Measurements from ENCODE around the gene SAFB. TPM values are rescaled to one million over a fixed set of nuclear protein-coding genes. Genes with fewer than 3 reads are reported as not detected.
A peak's percentile ranks its signal among the peaks of the same experiment; 100 is the strongest.

Gene SAFB
- total RNA-seq, 2 experiments from 2014 or later = 68.9 to 177 TPM

- H3K4me2 ChIP-seq (ENCODE audit: low read length) = no peak overlapping the region
- POLR2A ChIA-PET = no interaction called here
- intact Hi-C loops (cut with micrococcal nuclease; ENCODE audit: unreplicated experiment) = no loop called here
- H3K9me2 ChIP-seq (ENCODE audit: insufficient read depth, low read length) = no peaks in the 10 kb centered on the region
- peaks cover 2% of the 10 kb centered on the region; the same call in 1 of the 2 replicates for H4K20me1 ChIP-seq (ENCODE audit: insufficient read depth, low read length)
- H3K36me3 ChIP-seq (ENCODE audit: insufficient read depth, low read length) = peaks cover 93% of the 10 kb centered on the region
- H3K9me3 ChIP-seq (ENCODE audit: low read length) = no peaks in the 10 kb centered on the region
- H3K4me1 ChIP-seq (ENCODE audit: insufficient read depth, low read length, poor library complexity, severe bottlenecking) = no peaks in the 10 kb centered on the region
- H3K4me3 ChIP-seq (ENCODE audit: low read depth, low read length, poor library complexity, severe bottlenecking) = no peak overlapping the region
- H3K79me2 ChIP-seq (ENCODE audit: insufficient read depth, low read depth, low read length) = 0 out of 2 replicates have a peak, but pooled peaks cover 2% of the 10 kb centered on the region
- TF ChIP-seq EZH2phosphoT487 (IDR thresholded peaks at IDR 0.05; ENCODE audit: borderline replicate concordance, low read depth, low read length) (no peak), CTCF (conservative IDR thresholded peaks at IDR 0.05; ENCODE audit: low read length) (peak; percentile 35; the same call in 1 of the 2 replicates)
- no peak overlapping the region for H3K27ac ChIP-seq (ENCODE audit: low read depth, low read length, poor library complexity, severe bottlenecking)
- CTCF ChIA-PET (ENCODE audit: unreplicated experiment) = no interaction called here
- H2AFZ ChIP-seq (ENCODE audit: low read length) = no peak overlapping the region
- no peak for DNase-seq (ENCODE audit: low spot score)
- BruUV-seq (replicated peaks) = no TSS peak
These were observed 28.5 kb downstream of the SAFB start for GRCh38 chr19:5651361-5651760.

DNA sequence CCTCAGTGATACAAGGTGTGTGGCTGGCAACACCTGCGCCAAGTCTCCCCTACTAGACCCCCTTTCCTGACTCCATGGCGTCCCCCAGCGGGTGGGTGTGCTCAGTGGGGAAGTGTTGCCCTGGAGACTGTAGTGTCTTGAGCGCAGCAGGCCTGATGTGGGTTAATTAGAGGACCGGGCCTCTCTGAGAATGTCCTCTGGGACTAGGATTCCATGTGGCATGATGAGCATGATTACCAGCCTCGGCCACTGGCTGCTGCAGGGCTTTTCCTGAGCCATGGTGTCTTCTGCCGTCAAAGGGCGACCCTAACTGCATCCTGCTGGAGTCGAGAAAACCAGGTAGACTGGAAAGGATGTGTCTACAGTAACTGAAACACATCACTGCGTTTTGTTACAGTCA, 29.4 kb downstream of the SAFB start:
- ChIA-PET CTCF (ENCODE audit: unreplicated experiment) (no interaction called here), POLR2A (no interaction called here)
- no peaks in the 10 kb centered on the region for H3K79me2 ChIP-seq (ENCODE audit: insufficient read depth, low read depth, low read length)
- H3K4me1 ChIP-seq (ENCODE audit: insufficient read depth, low read length, poor library complexity, severe bottlenecking) = no peaks in the 10 kb centered on the region
- no peak overlapping the region for H3K4me2 ChIP-seq (ENCODE audit: low read length)
- 0 out of 2 replicates have a peak, but pooled peaks cover 2% of the 10 kb centered on the region for H4K20me1 ChIP-seq (ENCODE audit: insufficient read depth, low read length)
- no peak overlapping the region for H3K4me3 ChIP-seq (ENCODE audit: low read depth, low read length, poor library complexity, severe bottlenecking)
- DNase-seq (ENCODE audit: low spot score) = no peak
- no TSS peak for BruUV-seq (replicated peaks)
- peaks cover 92% of the 10 kb centered on the region for H3K36me3 ChIP-seq (ENCODE audit: insufficient read depth, low read length)
- TF ChIP-seq CTCF (conservative IDR thresholded peaks at IDR 0.05; ENCODE audit: low read length) (no peak), EZH2phosphoT487 (IDR thresholded peaks at IDR 0.05; ENCODE audit: borderline replicate concordance, low read depth, low read length) (no peak)
- no peaks in the 10 kb centered on the region for H3K9me2 ChIP-seq (ENCODE audit: insufficient read depth, low read length)
- intact Hi-C loops (cut with micrococcal nuclease; ENCODE audit: unreplicated experiment) = no loop called here
- no peaks in the 10 kb centered on the region for H3K9me3 ChIP-seq (ENCODE audit: low read length)
- no peak overlapping the region for H3K27ac ChIP-seq (ENCODE audit: low read depth, low read length, poor library complexity, severe bottlenecking)
- H2AFZ ChIP-seq (ENCODE audit: low read length) = no peak overlapping the region

GRCh38 chr19:5654931-5655330, 32.0 kb downstream of the SAFB start:
- no TSS peak for BruUV-seq (replicated peaks)
- ChIA-PET POLR2A (no interaction called here), CTCF (ENCODE audit: unreplicated experiment) (no interaction called here)
- Histone ChIP-seq H2AFZ (ENCODE audit: low read length) (no peak overlapping the region), H3K4me3 (ENCODE audit: low read depth, low read length, poor library complexity, severe bottlenecking) (no peak overlapping the region), H4K20me1 (ENCODE audit: insufficient read depth, low read length) (0 out of 2 replicates have a peak, but pooled peaks cover 2% of the 10 kb centered on the region), H3K27ac (ENCODE audit: low read depth, low read length, poor library complexity, severe bottlenecking) (no peak overlapping the region), H3K79me2 (ENCODE audit: insufficient read depth, low read depth, low read length) (no peaks in the 10 kb centered on the region), H3K9me3 (ENCODE audit: low read length) (no peaks in the 10 kb centered on the region), H3K4me2 (ENCODE audit: low read length) (no peak overlapping the region), H3K9me2 (ENCODE audit: insufficient read depth, low read length) (no peaks in the 10 kb centered on the region), H3K4me1 (ENCODE audit: insufficient read depth, low read length, poor library complexity, severe bottlenecking) (no peaks in the 10 kb centered on the region), H3K36me3 (ENCODE audit: insufficient read depth, low read length) (peaks cover 96% of the 10 kb centered on the region)
- intact Hi-C loops (cut with micrococcal nuclease; ENCODE audit: unreplicated experiment) = no loop called here
- no peak for DNase-seq (ENCODE audit: low spot score)
- TF ChIP-seq CTCF (conservative IDR thresholded peaks at IDR 0.05; ENCODE audit: low read length) = no peak
- TF ChIP-seq EZH2phosphoT487 (IDR thresholded peaks at IDR 0.05; ENCODE audit: borderline replicate concordance, low read depth, low read length) = no peak

Measured in OCI-LY7 (cell line).